Glutamatergic neuron (in vitro differentiated cells): ENCODE data around the gene ZNF254. TPM values are rescaled to one million over a fixed set of nuclear protein-coding genes. Genes with fewer than 3 reads are reported as not detected.

ENCODE experiments used
- DNase-seq: peaks from one replicate; pipeline ENCODE4 v3.0.0; 2022
- H3K27ac Mint-ChIP-seq: one replicate; pipeline ENCODE4 v1.8.0; 2020; ENCODE audit warnings: mild to moderate bottlenecking, mixed read lengths, inconsistent platforms; ENCODE audit not compliant: unreplicated experiment
- H3K27me3 Mint-ChIP-seq: one replicate; pipeline ENCODE4 v1.8.0; 2020; ENCODE audit warnings: mild to moderate bottlenecking, moderate library complexity, mixed read lengths, inconsistent platforms; ENCODE audit not compliant: unreplicated experiment
- H3K36me3 Mint-ChIP-seq: one replicate; pipeline ENCODE4 v1.8.0; 2020; ENCODE audit warnings: mild to moderate bottlenecking, mixed read lengths, inconsistent platforms; ENCODE audit not compliant: unreplicated experiment
- H3K4me1 Mint-ChIP-seq: one replicate; pipeline ENCODE4 v1.8.0; 2020; ENCODE audit warnings: mild to moderate bottlenecking, low read depth, mixed read lengths, inconsistent platforms; ENCODE audit not compliant: unreplicated experiment
- H3K4me3 Mint-ChIP-seq: one replicate; pipeline ENCODE4 v1.8.0; 2020; ENCODE audit warnings: mild to moderate bottlenecking, mixed read lengths, inconsistent platforms; ENCODE audit not compliant: unreplicated experiment
- H3K9me3 Mint-ChIP-seq: one replicate; pipeline ENCODE4 v1.8.0; 2020; ENCODE audit warnings: mild to moderate bottlenecking, moderate library complexity, mixed read lengths, inconsistent platforms; ENCODE audit not compliant: unreplicated experiment
- CTCF ChIP-seq: fragments of 200-600 bp; sonication (generic); IDR thresholded peaks from one replicate; pipeline ENCODE4 v1.5.0; 2021; ENCODE audit not compliant: partially characterized antibody, unreplicated experiment
- total RNA-seq: library from RNA; stranded (reverse); fragmentation: NEBNext Ultra II Directional; extraction: Animal tissue kit (Norgen Biotek cat#: 25700); gene quantifications from one replicate; pipeline ENCODE4 v1.2.1, GENCODE V29; 2021; ENCODE audit not compliant: unreplicated experiment

ZNF254 gene
- total RNA-seq, 1 donor from 2014 or later, result 56.0 TPM

GRCh38 chr19:24101459-24102115 lies 14.6 kb downstream of the ZNF254 start:
- H3K36me3 Mint-ChIP-seq, result no peaks in the 10 kb centered on the region
- no peak for TF ChIP-seq CTCF
- no peak for DNase-seq
- H3K9me3 Mint-ChIP-seq, result peaks cover 1% of the 10 kb centered on the region
- H3K27me3 Mint-ChIP-seq, result no peaks in the 10 kb centered on the region
- no peak overlapping the region for H3K4me3 Mint-ChIP-seq
- peaks cover 8% of the 10 kb centered on the region for H3K4me1 Mint-ChIP-seq
- H3K27ac Mint-ChIP-seq, result no peak overlapping the region

- H3K27me3 Mint-ChIP-seq, result peaks cover 16% of the 10 kb centered on the region
- no peak overlapping the region for H3K4me3 Mint-ChIP-seq
- H3K27ac Mint-ChIP-seq, result no peak overlapping the region
- no peak for TF ChIP-seq CTCF
- peaks cover 82% of the 10 kb centered on the region for H3K36me3 Mint-ChIP-seq
- H3K4me1 Mint-ChIP-seq, result no peaks in the 10 kb centered on the region
- no peak for DNase-seq
- peaks cover 53% of the 10 kb centered on the region for H3K9me3 Mint-ChIP-seq
Observed at GRCh38 chr19:24127601-24128000, 40.6 kb downstream of the ZNF254 start.

GRCh38 chr19:24140099-24140498 lies 53.1 kb downstream of the ZNF254 start:
- Mint-ChIP-seq H3K9me3 (peaks cover 8% of the 10 kb centered on the region), H3K4me1 (peaks cover 1% of the 10 kb centered on the region), H3K36me3 (peaks cover 25% of the 10 kb centered on the region), H3K27ac (no peak overlapping the region), H3K27me3 (peaks cover 4% of the 10 kb centered on the region), H3K4me3 (no peak overlapping the region)
- TF ChIP-seq CTCF, result no peak
- DNase-seq, result no peak

GRCh38 chr19:24140591-24140990 lies 53.6 kb downstream of the ZNF254 start:
- H3K4me1 Mint-ChIP-seq, result peaks cover 1% of the 10 kb centered on the region
- TF ChIP-seq CTCF, result no peak
- no peak overlapping the region for H3K27ac Mint-ChIP-seq
- no peak for DNase-seq
- no peak overlapping the region for H3K4me3 Mint-ChIP-seq
- peaks cover 4% of the 10 kb centered on the region for H3K27me3 Mint-ChIP-seq
- H3K9me3 Mint-ChIP-seq, result peaks cover 8% of the 10 kb centered on the region
- H3K36me3 Mint-ChIP-seq, result peaks cover 25% of the 10 kb centered on the region

GRCh38 chr19:24141612-24142011 lies 54.6 kb downstream of the ZNF254 start:
- Mint-ChIP-seq H3K9me3 (peaks cover 5% of the 10 kb centered on the region), H3K4me3 (no peak overlapping the region), H3K36me3 (peaks cover 18% of the 10 kb centered on the region)

More at GRCh38 chr19:24141612-24142011, 54.6 kb downstream of the ZNF254 start:
- H3K4me1 Mint-ChIP-seq, result peaks cover 1% of the 10 kb centered on the region
- peaks cover 4% of the 10 kb centered on the region for H3K27me3 Mint-ChIP-seq
- no peak for DNase-seq
- no peak overlapping the region for H3K27ac Mint-ChIP-seq
- no peak for TF ChIP-seq CTCF
